ENCODE measurements around the gene ALKBH6. TPM values are rescaled to one million over a fixed set of nuclear protein-coding genes. Genes with fewer than 3 reads are reported as not detected.
A peak's percentile ranks its signal among the peaks of the same experiment; 100 is the strongest.

Gene ALKBH6
- total RNA-seq, 6 donors from 2014 or later: 22.3 to 95.3 (median 32.6) TPM

DNA sequence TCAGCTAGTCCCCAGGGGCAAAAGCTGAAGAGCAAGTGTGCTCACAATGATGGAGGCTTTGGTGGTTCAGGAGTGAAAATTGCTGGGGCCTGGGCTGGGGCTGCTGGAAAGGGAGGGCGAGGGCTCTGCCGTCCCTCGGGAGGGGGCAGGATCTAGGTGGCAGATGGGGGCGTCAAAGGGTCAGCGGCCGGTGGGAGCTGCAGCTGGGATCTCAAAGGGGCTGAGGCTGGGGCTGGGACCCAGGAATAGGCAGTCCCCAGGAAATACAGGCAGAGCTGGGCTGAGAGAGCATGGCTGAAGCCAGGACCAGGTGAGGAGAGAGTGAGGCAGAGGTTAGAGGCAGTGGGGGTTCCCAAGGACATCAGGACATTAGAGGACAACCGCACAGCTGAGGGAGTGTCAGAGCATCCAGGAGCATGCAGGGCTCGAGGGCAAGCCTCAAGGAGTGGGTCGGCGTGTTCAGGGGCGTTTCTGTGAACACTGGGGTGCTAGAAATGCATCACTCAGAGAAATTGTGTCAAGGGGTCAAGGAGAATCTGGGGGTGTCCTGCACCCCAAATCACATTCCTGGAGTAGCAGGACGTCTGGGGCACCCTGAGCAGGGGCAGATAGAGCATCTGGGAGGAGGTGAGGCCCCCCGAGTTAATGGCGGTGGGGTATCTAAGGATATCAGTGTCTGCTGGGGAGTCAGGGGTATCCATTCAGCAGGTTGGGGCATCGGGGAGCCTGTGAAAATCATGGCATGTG is 4.2 kb downstream of the ALKBH6 start:
- ATAC-seq (ENCODE audit: low FRiP score in 2 of 2) (no peak), DNase-seq (peak in 1 of 2 donors; percentile 61)
- Histone ChIP-seq H3K36me3 (peaks cover 0 to 3% (median 0%) of the 10 kb centered on the region in 4 donors), H3K4me3 (peak overlapping the region in 3 of 4 donors; percentile 33 to 53 (median 46)), H3K27ac (peak overlapping the region; percentile 19 to 76 (median 54)), H3K27me3 (no peaks in the 10 kb centered on the region), H3K4me1 (peaks cover 17 to 30% (median 24%) of the 10 kb centered on the region in 4 donors), H3K9me3 (no peaks in the 10 kb centered on the region)
- 64 to 92% methylated on average over 9 to 15 of the region's 15 CpGs for WGBS, 2 donors
- TF ChIP-seq EP300 (IDR thresholded peaks at IDR 0.05) (no peak), POLR2A (IDR thresholded peaks at IDR 0.05) (no peak), POLR2AphosphoS5 (IDR thresholded peaks at IDR 0.05) (no peak)
- TF ChIP-seq, protein P1, sequence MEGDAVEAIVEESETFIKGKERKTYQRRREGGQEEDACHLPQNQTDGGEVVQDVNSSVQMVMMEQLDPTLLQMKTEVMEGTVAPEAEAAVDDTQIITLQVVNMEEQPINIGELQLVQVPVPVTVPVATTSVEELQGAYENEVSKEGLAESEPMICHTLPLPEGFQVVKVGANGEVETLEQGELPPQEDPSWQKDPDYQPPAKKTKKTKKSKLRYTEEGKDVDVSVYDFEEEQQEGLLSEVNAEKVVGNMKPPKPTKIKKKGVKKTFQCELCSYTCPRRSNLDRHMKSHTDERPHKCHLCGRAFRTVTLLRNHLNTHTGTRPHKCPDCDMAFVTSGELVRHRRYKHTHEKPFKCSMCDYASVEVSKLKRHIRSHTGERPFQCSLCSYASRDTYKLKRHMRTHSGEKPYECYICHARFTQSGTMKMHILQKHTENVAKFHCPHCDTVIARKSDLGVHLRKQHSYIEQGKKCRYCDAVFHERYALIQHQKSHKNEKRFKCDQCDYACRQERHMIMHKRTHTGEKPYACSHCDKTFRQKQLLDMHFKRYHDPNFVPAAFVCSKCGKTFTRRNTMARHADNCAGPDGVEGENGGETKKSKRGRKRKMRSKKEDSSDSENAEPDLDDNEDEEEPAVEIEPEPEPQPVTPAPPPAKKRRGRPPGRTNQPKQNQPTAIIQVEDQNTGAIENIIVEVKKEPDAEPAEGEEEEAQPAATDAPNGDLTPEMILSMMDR (IDR thresholded peaks at IDR 0.05): no peak

DNA sequence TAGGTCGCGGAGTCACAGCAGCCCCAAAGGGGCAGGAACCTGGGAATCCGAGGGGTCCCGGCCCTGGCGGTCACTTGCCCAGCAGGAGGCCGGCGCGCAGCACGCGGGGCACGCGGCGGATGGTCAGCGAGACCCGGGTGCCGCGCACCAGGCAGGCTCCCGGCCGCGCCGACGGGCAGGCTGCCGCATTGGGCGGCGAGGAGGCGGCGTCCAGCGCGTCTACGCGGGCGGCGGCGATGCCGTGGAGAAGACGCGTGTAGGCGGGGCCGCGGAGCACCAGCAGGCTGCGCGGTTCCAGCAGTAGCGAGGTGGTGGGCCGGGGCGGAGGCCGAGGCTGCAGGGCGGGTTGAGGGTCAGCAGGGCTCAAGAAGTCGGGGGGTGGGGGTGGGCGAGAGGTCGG is 4.8 kb downstream of the ALKBH6 start:
- Histone ChIP-seq H3K27me3 (no peaks in the 10 kb centered on the region), H3K4me1 (peaks cover 16 to 25% (median 21%) of the 10 kb centered on the region in 4 donors), H3K27ac (peak overlapping the region; percentile 19 to 76 (median 54)), H3K36me3 (peaks cover 0 to 6% (median 0%) of the 10 kb centered on the region in 4 donors), H3K4me3 (peak overlapping the region in 3 of 4 donors; percentile 33 to 53 (median 46)), H3K9me3 (no peaks in the 10 kb centered on the region)
- WGBS, 2 donors: 2 to 22% methylated on average over 5 to 14 of the region's 50 CpGs
- DNase-seq: peak; percentile 74 to 94
- TF ChIP-seq EP300 (IDR thresholded peaks at IDR 0.05) (no peak), POLR2A (IDR thresholded peaks at IDR 0.05) (peak in 1 of 4 donors; percentile 55), POLR2AphosphoS5 (IDR thresholded peaks at IDR 0.05) (peak in 1 of 2 donors; percentile 43)
- TF ChIP-seq, protein P1 (IDR thresholded peaks at IDR 0.05): peak in 1 of 6 experiments; percentile 15
- ATAC-seq (ENCODE audit: low FRiP score in 2 of 2): peak; percentile 47 to 81

DNA sequence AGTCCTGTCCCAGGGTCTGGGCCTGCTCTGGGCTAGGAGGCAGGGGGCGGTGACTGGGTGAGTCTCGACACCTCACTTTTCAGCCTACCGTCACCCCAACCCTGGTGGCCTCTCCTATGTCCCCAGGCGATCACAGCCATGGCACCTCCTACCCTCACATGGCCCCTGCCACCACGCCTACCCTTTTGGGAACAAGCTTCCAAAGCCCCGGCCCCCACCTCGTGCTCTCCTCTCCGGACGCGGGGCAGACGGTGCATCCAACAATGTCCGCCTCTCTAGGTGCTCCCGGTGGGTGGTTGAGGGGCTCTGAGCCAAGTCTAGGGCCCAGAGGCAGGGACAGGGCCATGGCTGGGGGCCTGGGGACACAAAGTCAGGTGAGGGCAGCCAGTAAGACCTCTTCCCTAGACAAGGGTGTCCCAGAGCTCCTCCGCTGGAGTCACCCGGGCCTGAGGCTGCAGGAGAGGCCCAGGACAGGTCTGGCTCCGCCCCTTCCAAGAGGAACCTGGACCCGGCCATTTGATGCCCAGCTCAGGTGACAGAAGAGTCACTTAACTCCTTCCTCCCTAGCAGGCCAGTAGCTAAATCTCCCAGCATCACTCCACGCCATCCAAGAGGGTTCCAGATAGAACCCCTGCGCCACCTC is 5.6 kb downstream of the ALKBH6 start, which contains the start of gene SYNE4:
TSS of gene SYNE4 (minus strand) at position 478 of the 643 bp plus-strand sequence. CDS start at position 346, 132 bp downstream.
- H3K36me3 ChIP-seq: peaks cover 0 to 14% (median 0%) of the 10 kb centered on the region in 4 donors
- peak within 1 kb of the TSS; percentile 33 to 53 (median 42) for H3K4me3 ChIP-seq
- H3K4me1 ChIP-seq: peaks cover 14 to 21% (median 18%) of the 10 kb centered on the region in 4 donors
- peak within 1 kb of the TSS; percentile 39 to 76 (median 70) for H3K27ac ChIP-seq
- H3K9me3 ChIP-seq: no peaks in the 10 kb centered on the region
- WGBS, 2 donors: 41 to 48% methylated on average over 8 to 18 of the region's 19 CpGs
- TF ChIP-seq, protein P1 (IDR thresholded peaks at IDR 0.05): no peak
- TF ChIP-seq POLR2A (IDR thresholded peaks at IDR 0.05) (peak in 1 of 4 donors; percentile 63), POLR2AphosphoS5 (IDR thresholded peaks at IDR 0.05) (peak in 1 of 2 donors; percentile 48), EP300 (IDR thresholded peaks at IDR 0.05) (no peak)
- ATAC-seq (ENCODE audit: low FRiP score in 2 of 2) (peak; percentile 34 to 85), DNase-seq (peak in 1 of 2 donors; percentile 86)
- H3K27me3 ChIP-seq: no peaks in the 10 kb centered on the region

DNA sequence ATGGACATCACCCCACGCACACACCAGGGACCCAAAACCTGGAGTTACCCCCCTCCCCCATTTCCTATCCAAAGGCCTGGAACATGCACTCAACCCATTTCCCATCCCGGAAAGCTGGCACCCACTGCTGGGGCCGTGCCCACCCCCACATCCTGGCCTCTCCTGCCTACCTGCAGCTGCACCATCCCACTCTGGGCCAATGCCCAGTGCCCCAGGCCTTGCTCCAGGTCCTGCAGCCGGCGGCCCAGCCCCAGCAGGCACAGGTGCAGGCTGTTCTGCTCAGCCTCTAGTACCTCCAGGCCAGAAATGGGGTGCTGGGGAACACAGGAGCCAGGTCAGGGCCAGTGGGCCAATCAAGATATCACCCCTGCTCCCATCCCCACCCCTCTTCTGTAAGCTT is 7.1 kb downstream of the ALKBH6 start:
- WGBS, 2 donors: 89 to 93% methylated on average over 3 to 5 of the region's 5 CpGs
- Histone ChIP-seq H3K27me3 (no peaks in the 10 kb centered on the region), H3K4me1 (peaks cover 10 to 16% (median 11%) of the 10 kb centered on the region in 4 donors), H3K27ac (no peak overlapping the region), H3K4me3 (no peak overlapping the region), H3K9me3 (no peaks in the 10 kb centered on the region), H3K36me3 (peaks cover 0 to 16% (median 0%) of the 10 kb centered on the region in 4 donors)
- no peak for TF ChIP-seq POLR2AphosphoS5 (IDR thresholded peaks at IDR 0.05)
- no peak for TF ChIP-seq EP300 (IDR thresholded peaks at IDR 0.05)
- TF ChIP-seq, protein P1 (IDR thresholded peaks at IDR 0.05): no peak
- no peak for TF ChIP-seq POLR2A (IDR thresholded peaks at IDR 0.05)
- no peak for DNase-seq
- ATAC-seq (ENCODE audit: low FRiP score in 2 of 2): no peak
